Smooth muscle cell (in vitro differentiated cells): ENCODE measurements around the gene TMC1. TPM values are rescaled to one million over a fixed set of nuclear protein-coding genes. Genes with fewer than 3 reads are reported as not detected.

Source experiments
- DNase-seq: peaks from one replicate; lab custom pipeline; 2025; ENCODE audit not compliant: unreplicated experiment; lab: John Stamatoyannopoulos, UW
- H2AFZ ChIP-seq: fragments of 200-600 bp; sonication (generic); 2 replicates; pipeline ENCODE4 v1.6.0; 2016; ENCODE audit warnings: antibody characterized with exemption, low read depth, mild to moderate bottlenecking
- H3F3A ChIP-seq: fragments of 200-600 bp; sonication (generic); 2 replicates; pipeline ENCODE4 v1.6.0; 2017; ENCODE audit warnings: antibody characterized with exemption, low read depth
- H3K27ac ChIP-seq: fragments of 200-600 bp; sonication (generic); 2 replicates; pipeline ENCODE4 v1.5.1; 2016; ENCODE audit warnings: low read depth, mild to moderate bottlenecking
- H3K27me3 ChIP-seq: fragments of 200-600 bp; sonication (generic); 2 replicates; pipeline ENCODE4 v1.6.1; 2016; ENCODE audit warnings: low read depth, mild to moderate bottlenecking
- H3K36me3 ChIP-seq: fragments of 200-600 bp; sonication (generic); 2 replicates; pipeline ENCODE4 v1.5.1; 2016; ENCODE audit warnings: low read depth
- H3K4me1 ChIP-seq: fragments of 200-600 bp; sonication (generic); 2 replicates; pipeline ENCODE4 v1.5.1; 2016; ENCODE audit warnings: low read depth
- H3K4me2 ChIP-seq: fragments of 200-600 bp; sonication (generic); 2 replicates; pipeline ENCODE4 v1.6.0; 2016; ENCODE audit warnings: mild to moderate bottlenecking
- H3K4me3 ChIP-seq: fragments of 200-600 bp; sonication (generic); 2 replicates; pipeline ENCODE4 v1.5.1; 2016; ENCODE audit warnings: mild to moderate bottlenecking
- H3K79me2 ChIP-seq: fragments of 200-600 bp; sonication (generic); 2 replicates; pipeline ENCODE4 v1.6.0; 2016; ENCODE audit warnings: low read depth, mild to moderate bottlenecking
- H3K9ac ChIP-seq: fragments of 200-600 bp; sonication (generic); 2 replicates; pipeline ENCODE4 v1.6.0; 2016; ENCODE audit warnings: low read depth
- H3K9me3 ChIP-seq: fragments of 200-600 bp; sonication (generic); replicated peaks from 2 replicates; pipeline ENCODE4 v1.5.1; 2016; ENCODE audit warnings: low read depth
- H4K20me1 ChIP-seq: fragments of 200-600 bp; sonication (generic); 2 replicates; pipeline ENCODE4 v1.6.0; 2016; ENCODE audit warnings: low read depth
- CTCF ChIP-seq: fragments of 200-600 bp; sonication (generic); IDR thresholded peaks from 2 replicates; pipeline ENCODE4 v1.5.1; 2017; ENCODE audit warnings: borderline replicate concordance, mild to moderate bottlenecking, antibody characterized with exemption; ENCODE audit not compliant: insufficient read depth, poor library complexity, severe bottlenecking
- WGBS: methylation state at CpG from one replicate; pipeline ENCODE4 v1.1.7; 2016; ENCODE audit warnings: low lambda C conversion rate; 5-methylcytosine and 5-hydroxymethylcytosine counted together
- polyA plus RNA-seq: library from polyadenylated mRNA; unstranded; fragments of >200 nt; fragmentation: Nextera tagmentation; extraction: Ambion mirVana; gene quantifications from 2 replicates; pipeline ENCODE4 v1.2.1, GENCODE V29; 2016
- total RNA-seq: library from RNA; depleted of rRNA; stranded (reverse); fragments of >200 nt; gene quantifications from 2 replicates; pipeline ENCODE4 v1.2.3, GENCODE V29; 2014

The TMC1 gene
- total and polyA plus RNA-seq, 2 experiments from 2014 or later: not detected

- no peak overlapping the region for H2AFZ ChIP-seq
- H3K4me2 ChIP-seq: peak overlapping the region; percentile 82
- H3K9ac ChIP-seq: peak overlapping the region; percentile 72
Measured at GRCh38 chr9:72524820-72525540, 3.6 kb downstream of the TMC1 start.

GRCh38 chr9:72526901-72527800, 5.7 kb downstream of the TMC1 start:
- peaks cover 23% of the 10 kb centered on the region for H3K4me1 ChIP-seq
- H3K36me3 ChIP-seq: no peaks in the 10 kb centered on the region
- peak overlapping the region; percentile 92 for H3K27ac ChIP-seq
- H3K9me3 ChIP-seq: no peaks in the 10 kb centered on the region
- peak overlapping the region; percentile 87 for H3K9ac ChIP-seq
- peak overlapping the region; percentile 82 for H3K4me2 ChIP-seq
- no peak for TF ChIP-seq CTCF
- H3K27me3 ChIP-seq: no peaks in the 10 kb centered on the region
- WGBS: 22% methylated on average over 19 of the region's 19 CpGs
- H3F3A ChIP-seq: peaks cover 19% of the 10 kb centered on the region
- no peaks in the 10 kb centered on the region for H3K79me2 ChIP-seq
- peak overlapping the region; percentile 28 for H3K4me3 ChIP-seq
- peak overlapping the region; percentile 64 for H2AFZ ChIP-seq
- no peaks in the 10 kb centered on the region for H4K20me1 ChIP-seq
- DNase-seq: peak; percentile 31

More at GRCh38 chr9:72524820-72525540, 3.6 kb downstream of the TMC1 start:
- no peaks in the 10 kb centered on the region for H3K27me3 ChIP-seq
- H3K36me3 ChIP-seq: no peaks in the 10 kb centered on the region
- no peaks in the 10 kb centered on the region for H4K20me1 ChIP-seq
- DNase-seq: no peak
- H3K27ac ChIP-seq: peak overlapping the region; percentile 92
- no peaks in the 10 kb centered on the region for H3K79me2 ChIP-seq
- no peak overlapping the region for H3K4me3 ChIP-seq
- no peak for TF ChIP-seq CTCF
- peaks cover 19% of the 10 kb centered on the region for H3F3A ChIP-seq
- H3K9me3 ChIP-seq: no peaks in the 10 kb centered on the region
- WGBS: 56% methylated on average over 9 of the region's 9 CpGs
- H3K4me1 ChIP-seq: peaks cover 23% of the 10 kb centered on the region

- H3K4me1 ChIP-seq: peaks cover 23% of the 10 kb centered on the region
- peak overlapping the region; percentile 28 for H3K4me3 ChIP-seq
- H3K36me3 ChIP-seq: no peaks in the 10 kb centered on the region
- H3K9me3 ChIP-seq: no peaks in the 10 kb centered on the region
- H3K79me2 ChIP-seq: no peaks in the 10 kb centered on the region
- H3K4me2 ChIP-seq: peak overlapping the region; percentile 82
- no peak for TF ChIP-seq CTCF
- H4K20me1 ChIP-seq: no peaks in the 10 kb centered on the region
- DNase-seq: no peak
- peaks cover 23% of the 10 kb centered on the region for H3F3A ChIP-seq
- peak overlapping the region; percentile 92 for H3K27ac ChIP-seq
- H2AFZ ChIP-seq: peak overlapping the region; percentile 53
- H3K9ac ChIP-seq: peak overlapping the region; percentile 87
- WGBS: 37% methylated on average over 5 of the region's 5 CpGs
- H3K27me3 ChIP-seq: no peaks in the 10 kb centered on the region
Measured at GRCh38 chr9:72527801-72528195, 6.4 kb downstream of the TMC1 start.
